Measurements from ENCODE around the gene PROM1. TPM values are rescaled to one million over a fixed set of nuclear protein-coding genes. Genes with fewer than 3 reads are reported as not detected.

The PROM1 gene
- total RNA-seq, 4 donors from 2014 or later = 3.3 to 4.6 (median 4.0) TPM

- H3K27ac ChIP-seq (replicated peaks in 1 of 4) = no peak overlapping the region
- H3K4me3 ChIP-seq = no peak overlapping the region
- TF ChIP-seq POLR2A (IDR thresholded peaks at IDR 0.05; ENCODE audit: low read depth) (no peak), EP300 (IDR thresholded peaks at IDR 0.05) (no peak), POLR2AphosphoS5 (IDR thresholded peaks at IDR 0.05) (no peak)
- TF ChIP-seq, protein P1, sequence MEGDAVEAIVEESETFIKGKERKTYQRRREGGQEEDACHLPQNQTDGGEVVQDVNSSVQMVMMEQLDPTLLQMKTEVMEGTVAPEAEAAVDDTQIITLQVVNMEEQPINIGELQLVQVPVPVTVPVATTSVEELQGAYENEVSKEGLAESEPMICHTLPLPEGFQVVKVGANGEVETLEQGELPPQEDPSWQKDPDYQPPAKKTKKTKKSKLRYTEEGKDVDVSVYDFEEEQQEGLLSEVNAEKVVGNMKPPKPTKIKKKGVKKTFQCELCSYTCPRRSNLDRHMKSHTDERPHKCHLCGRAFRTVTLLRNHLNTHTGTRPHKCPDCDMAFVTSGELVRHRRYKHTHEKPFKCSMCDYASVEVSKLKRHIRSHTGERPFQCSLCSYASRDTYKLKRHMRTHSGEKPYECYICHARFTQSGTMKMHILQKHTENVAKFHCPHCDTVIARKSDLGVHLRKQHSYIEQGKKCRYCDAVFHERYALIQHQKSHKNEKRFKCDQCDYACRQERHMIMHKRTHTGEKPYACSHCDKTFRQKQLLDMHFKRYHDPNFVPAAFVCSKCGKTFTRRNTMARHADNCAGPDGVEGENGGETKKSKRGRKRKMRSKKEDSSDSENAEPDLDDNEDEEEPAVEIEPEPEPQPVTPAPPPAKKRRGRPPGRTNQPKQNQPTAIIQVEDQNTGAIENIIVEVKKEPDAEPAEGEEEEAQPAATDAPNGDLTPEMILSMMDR (IDR thresholded peaks at IDR 0.05) = no peak
- H3K4me1 ChIP-seq = no peaks in the 10 kb centered on the region
- intact Hi-C loops (cut with DNase I) = no loop called here
- H3K36me3 ChIP-seq = no peaks in the 10 kb centered on the region
- WGBS = 64% methylated on average over 2 of the region's 2 CpGs
- no peaks in the 10 kb centered on the region for H3K9me3 ChIP-seq
- no peaks in the 10 kb centered on the region for H3K27me3 ChIP-seq
- peak; percentile 66 for DNase-seq (ENCODE audit: extremely low spot score)
Measured at GRCh38 chr4:16104520-16104919, 20.7 kb upstream of the PROM1 start.

DNA sequence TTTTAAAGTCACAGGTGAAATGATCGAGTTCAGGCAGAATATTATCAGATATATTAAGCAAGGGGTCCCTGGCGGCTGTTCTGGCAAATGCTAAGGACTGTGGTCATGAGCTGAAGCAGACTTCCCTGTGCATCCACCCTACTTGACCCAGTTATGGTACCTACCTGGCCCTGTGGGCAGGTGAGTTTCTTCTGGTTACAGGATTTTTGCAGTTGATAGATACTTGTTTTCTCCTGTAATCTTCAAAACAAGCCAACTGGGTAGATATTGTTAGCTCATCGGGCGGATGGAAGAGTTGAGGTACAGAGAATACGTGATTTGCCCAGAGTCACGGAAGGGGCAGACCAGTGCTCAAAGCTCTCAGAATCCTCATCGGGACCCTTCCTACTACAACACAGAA is 18.5 kb upstream of the PROM1 start:
- 93% methylated on average over 7 of the region's 7 CpGs for WGBS
- H3K27me3 ChIP-seq = no peaks in the 10 kb centered on the region
- H3K9me3 ChIP-seq = no peaks in the 10 kb centered on the region
- H3K27ac ChIP-seq (replicated peaks in 1 of 4) = no peak overlapping the region
- TF ChIP-seq POLR2AphosphoS5 (IDR thresholded peaks at IDR 0.05) (no peak), EP300 (IDR thresholded peaks at IDR 0.05) (no peak), POLR2A (IDR thresholded peaks at IDR 0.05; ENCODE audit: low read depth) (no peak)
- TF ChIP-seq, protein P1 (IDR thresholded peaks at IDR 0.05) = no peak
- H3K36me3 ChIP-seq = no peaks in the 10 kb centered on the region
- no peak overlapping the region for H3K4me3 ChIP-seq
- peak; percentile 62 for DNase-seq (ENCODE audit: extremely low spot score)
- intact Hi-C loops (cut with DNase I) = no loop called here
- H3K4me1 ChIP-seq = no peaks in the 10 kb centered on the region

GRCh38 chr4:16100833-16101232 is 17.0 kb upstream of the PROM1 start:
- Histone ChIP-seq H3K9me3 (no peaks in the 10 kb centered on the region), H3K36me3 (no peaks in the 10 kb centered on the region), H3K27me3 (no peaks in the 10 kb centered on the region), H3K27ac (replicated peaks in 1 of 4) (no peak overlapping the region), H3K4me1 (no peaks in the 10 kb centered on the region), H3K4me3 (no peak overlapping the region)
- intact Hi-C loops (cut with DNase I) = no loop called here
- no peak for DNase-seq (ENCODE audit: extremely low spot score)
- TF ChIP-seq, protein P1 (IDR thresholded peaks at IDR 0.05) = no peak
- whole genome bisulfite sequencing = 76% methylated on average over 1 of the region's 1 CpG

DNA sequence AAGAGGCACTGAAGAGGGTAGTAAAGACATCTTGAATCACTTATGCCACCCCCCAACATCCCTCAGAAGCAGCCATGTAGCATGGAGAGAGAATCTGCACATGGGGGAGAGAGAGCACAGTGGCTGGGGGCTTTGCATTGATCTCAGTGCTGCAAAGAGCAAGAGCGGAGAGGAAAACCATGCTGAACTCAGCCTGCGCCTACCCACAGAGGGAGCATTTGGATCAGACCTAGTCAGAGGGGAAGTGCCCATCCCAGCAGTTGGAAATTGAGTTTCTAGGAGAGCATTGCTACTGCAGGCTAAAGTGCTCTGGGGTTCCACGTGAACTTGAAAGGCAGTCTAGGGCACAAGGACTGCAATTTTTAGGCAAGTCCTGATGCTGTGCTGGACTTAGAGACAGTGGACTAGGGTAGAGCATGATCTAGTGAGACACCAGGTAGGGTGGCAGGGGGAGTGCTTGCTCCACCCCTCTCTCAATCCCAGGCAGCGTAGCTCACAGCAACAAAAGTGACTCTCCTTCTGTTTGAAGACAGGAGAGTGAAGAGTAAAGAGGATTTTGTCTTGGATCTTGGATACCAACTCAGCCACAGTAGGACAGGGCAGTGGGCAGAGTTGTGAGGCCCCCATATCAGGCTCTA is 9.0 kb upstream of the PROM1 start:
- 85% methylated on average over 4 of the region's 4 CpGs for WGBS
- Histone ChIP-seq H3K4me1 (no peaks in the 10 kb centered on the region), H3K9me3 (no peaks in the 10 kb centered on the region), H3K27me3 (peaks cover 0 to 19% (median 0%) of the 10 kb centered on the region in 4 donors), H3K27ac (replicated peaks in 1 of 4) (no peak overlapping the region), H3K36me3 (no peaks in the 10 kb centered on the region), H3K4me3 (no peak overlapping the region)
- intact Hi-C loops (cut with DNase I) = no loop called here
- TF ChIP-seq POLR2AphosphoS5 (IDR thresholded peaks at IDR 0.05) (no peak), POLR2A (IDR thresholded peaks at IDR 0.05; ENCODE audit: low read depth) (no peak), EP300 (IDR thresholded peaks at IDR 0.05) (no peak)
- TF ChIP-seq, protein P1 (IDR thresholded peaks at IDR 0.05) = no peak
- peak; percentile 74 for DNase-seq (ENCODE audit: extremely low spot score)
